A204.1 (cell line): ENCODE results near the gene ZNF22.

ENCODE experiments used
- FAIRE-seq: peaks from 2 replicates; lab custom pipeline; 2012; peaks lifted over from hg19 to GRCh38; lab: Jason Lieb, UNC

The ZNF22 gene

DNA sequence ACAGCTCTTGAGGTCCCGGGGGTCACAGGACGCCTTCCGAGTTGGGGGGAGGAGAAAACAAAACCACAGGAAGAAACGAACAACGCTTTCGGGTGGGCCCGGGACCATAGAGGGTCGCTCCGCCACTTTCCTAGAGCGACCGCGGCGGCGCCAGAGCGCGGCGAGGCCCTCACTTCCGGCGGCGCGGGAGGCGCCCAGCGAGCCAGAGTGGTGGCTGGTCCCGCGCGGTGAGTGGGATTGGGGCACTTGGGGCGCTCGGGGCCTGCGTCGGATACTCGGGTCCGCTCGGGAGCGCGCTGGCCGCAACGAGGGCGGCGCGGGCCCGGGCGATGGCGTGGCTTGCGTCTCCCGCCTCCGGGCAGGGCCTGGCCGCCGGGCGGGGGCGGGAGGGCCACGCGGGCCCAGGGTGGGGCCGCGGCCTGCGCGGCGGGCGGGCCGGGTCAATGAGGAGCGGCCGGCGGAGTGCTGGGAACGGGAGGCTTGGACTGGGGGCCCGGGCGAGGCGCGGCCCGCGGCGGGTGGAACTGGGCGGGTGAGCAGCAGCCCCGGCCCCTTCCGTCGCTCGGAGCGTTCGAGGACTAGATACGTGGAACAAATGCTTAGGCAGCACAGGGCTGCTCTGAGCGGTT, at the start of gene ZNF22:
TSS of gene ZNF22 (plus strand) at position 172 of the 629 bp plus-strand sequence. CDS start 2,446 bp downstream, outside the sequence.
- no peak for FAIRE-seq

DNA sequence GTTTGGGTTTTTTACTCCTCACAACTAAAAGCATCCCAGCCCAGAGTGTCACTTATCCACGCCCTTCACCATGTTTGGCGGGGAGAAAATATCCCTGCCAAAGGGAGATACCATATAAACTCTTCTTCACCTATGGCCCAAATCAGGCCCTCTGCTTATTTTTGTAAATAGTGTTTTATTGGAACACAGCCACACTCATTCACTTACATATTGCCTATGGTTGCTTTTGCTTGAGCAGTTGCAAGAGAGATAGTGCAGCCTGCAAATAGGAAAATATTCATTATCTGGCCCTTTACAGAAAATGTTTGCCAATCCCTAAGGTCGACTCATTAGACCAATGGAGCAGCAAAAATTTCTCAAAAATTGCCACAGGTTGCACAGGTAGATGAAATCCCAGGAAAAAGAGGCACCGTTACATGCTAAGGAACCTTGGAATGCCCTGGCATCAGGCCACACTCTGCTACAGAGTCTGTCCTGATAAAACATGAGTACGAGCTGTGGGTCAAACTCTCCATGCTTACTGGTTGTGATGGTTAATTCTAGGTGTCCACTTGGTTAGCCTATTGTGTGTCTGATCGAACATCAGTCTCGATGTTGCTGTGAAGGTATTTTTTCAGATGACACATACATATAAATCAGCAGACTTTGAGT, 49.0 kb upstream of the ZNF22 start:
- FAIRE-seq: no peak

DNA sequence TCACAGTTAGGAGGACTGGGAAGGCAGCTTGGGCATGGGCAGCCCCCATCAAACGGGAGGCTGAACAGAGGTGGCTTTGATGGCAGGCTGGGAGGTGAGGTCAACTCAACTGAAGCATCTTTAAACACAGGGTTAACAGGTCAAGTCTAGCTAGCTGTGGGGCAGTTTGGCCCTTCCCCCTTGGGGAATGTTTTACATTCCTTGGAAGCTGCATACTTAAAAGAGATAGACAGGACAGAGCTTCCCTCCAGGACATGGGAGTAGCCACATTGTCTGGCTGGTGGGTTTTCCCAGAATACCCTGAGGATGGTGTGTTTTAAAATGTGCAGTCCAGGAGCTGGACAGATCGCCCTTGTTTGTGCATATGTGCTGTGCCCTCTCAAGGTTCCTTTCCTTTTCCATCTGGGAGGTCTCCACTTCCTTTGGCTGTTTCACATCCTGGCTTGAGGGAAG, 47.9 kb upstream of the ZNF22 start:
- no peak for FAIRE-seq

DNA sequence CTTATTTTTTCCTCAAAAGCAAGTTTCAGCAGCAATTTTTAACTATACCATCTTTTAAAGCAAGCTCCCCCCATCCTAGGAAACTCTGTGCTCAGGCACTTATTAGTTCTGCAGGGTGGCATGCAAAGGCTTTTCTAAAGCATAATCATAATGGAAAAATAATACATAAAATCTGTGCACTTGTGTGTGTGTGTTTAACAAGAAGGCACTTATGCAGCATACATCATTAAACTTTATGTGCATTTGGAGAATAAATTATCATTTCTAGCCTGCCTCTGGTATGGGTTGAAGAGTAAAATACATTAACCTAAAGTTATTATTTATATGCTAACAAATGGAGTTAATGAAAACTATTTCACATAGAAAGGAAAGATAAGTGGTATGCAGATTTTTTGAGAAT, 46.7 kb upstream of the ZNF22 start:
- FAIRE-seq: no peak

DNA sequence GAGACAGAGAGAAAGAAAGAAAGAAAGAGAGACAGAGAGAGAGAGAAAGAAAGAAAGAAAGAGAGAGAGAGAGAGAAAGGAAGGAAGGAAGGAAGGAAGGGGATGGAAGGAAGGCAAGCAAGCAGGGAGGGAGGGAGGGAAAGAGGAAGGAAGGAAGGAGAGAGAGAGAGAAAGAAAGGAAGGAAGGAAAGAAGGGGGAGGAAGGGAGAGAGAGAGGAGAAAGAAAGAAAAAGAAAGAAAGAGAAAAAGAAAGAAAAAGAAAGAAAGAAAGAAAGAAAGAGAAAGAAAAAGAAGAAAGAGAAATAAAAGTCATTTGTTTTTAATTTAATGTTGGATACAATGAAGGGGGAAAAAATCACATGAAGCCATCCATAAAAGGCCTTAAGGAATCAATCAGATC, 45.8 kb upstream of the ZNF22 start:
- no peak for FAIRE-seq

DNA sequence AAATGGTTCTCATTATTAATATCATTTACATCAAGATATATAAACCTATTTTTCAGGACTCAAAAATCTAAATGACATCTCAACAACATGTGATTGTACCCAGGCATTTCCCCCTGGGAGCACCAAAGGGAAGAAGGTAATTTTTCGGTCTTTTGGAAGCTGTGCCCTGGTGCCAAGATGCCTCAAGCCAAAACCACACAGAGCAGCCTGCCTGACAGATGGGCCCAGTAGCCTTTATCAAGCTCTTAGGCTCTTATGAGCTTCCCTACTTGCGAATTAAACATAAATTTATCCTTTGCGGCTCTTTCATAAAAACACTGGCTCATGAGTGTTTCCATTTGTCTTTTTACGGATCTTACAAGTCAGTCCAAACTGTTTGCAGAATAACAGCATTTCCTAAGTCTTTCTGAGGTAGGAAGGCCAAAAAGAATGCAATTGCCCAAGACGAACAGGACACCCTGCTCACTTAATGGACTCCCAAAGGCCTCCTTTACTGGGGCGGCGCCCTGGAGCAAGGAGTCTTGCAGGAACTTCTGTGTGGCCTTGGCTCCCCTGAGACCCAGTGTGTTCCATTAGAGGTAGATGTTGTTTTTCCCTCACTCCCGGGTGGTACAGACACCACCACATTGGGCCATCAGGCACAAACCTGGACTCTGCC, 45.2 kb upstream of the ZNF22 start:
- no peak for FAIRE-seq

DNA sequence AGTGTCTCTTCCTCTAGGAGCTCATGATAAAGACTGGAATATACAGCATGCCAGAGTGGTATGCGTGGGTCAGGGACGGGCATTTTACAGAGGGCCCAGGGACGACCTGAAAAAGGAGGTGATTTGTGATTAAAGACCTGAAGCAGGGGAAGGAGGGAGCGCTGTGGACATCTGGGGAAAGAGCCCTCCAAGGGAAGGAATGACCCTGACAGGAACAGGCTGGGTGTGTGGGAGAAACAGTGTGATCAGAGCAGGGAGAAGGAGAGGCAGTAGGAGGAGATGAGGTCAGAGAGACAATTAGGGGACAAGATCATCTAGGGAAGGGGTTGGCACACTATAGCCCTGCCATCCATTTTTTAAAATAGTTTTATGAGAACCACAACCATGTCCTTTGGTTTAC, 44.5 kb upstream of the ZNF22 start:
- FAIRE-seq: no peak

DNA sequence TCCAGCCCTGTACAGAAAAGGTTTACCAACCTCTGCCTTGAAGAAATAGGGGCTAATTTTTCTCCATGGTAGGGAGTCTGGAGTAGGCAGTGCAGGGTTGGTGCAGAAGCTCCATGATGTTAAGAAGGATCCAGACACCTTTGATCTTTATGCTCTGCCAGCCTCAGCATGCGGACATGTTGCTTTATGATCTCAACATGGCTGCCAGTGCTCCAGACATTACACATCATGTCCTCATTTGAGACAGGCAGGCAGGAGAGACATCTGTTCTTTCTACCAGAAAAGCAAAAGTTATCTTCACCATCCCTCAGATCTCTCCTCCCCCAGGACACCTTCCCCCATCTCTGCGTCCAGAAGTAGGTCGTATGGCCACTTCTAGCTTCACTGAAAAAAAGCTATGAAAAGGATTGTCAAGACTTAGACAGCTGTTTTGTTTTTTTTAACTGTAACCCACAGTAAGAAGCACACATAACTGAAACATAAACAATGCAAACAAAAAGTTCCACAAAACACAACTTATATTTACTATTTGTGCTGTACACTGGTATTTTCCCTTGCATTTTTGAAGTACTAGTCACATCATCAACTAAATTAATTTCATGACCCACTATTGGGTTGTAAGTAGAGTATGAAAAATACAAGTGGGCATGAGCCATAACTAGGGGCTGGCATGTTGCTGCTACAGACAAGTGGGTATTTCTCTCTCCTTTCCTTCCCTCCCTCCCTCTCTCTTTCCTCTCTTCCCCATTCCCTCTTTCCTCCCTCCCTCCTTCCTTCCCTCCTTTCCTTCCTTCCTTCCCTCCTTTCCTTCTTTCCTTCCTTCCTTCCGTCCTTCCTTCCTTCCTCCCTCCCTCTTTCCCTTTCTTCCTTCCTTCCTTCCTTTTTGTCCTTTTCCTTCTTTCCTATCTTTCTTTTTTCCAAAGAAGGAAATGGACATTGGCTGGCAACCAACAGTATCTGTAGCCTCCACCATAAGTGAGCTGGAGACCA, 43.7 kb upstream of the ZNF22 start:
- FAIRE-seq: no peak

DNA sequence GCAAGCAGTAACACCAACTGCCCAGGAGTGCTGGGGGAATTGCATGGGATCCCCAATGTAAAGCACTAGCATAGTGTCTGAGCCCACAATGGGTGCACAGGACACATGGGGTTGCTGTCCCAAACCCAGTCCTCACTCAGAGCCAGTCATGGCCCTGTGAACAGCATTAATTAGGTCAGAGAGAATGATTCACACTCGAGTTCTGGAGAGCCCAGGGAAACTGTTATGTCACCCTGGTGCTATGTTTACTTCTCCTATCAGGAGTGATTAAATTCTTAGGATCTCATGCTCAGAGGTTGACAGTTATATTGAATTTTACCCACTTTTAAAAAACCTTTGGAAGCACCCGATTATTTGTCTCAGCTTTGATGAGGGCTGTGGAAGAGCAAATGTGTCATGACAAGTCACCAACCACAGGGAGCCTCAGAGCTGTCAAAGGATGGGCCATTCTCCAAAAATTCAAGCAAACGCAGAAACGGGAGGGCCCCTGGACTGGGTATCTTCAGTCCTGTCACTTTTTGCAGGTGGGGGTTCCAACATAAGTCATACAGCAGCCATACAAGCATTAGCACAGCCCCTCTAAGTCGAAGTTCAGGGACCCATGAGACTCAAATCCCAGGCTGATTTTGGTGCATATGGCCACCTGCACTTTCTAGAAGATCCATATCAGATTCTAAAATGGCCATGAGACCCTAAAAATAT, 42.4 kb upstream of the ZNF22 start:
- FAIRE-seq: no peak

DNA sequence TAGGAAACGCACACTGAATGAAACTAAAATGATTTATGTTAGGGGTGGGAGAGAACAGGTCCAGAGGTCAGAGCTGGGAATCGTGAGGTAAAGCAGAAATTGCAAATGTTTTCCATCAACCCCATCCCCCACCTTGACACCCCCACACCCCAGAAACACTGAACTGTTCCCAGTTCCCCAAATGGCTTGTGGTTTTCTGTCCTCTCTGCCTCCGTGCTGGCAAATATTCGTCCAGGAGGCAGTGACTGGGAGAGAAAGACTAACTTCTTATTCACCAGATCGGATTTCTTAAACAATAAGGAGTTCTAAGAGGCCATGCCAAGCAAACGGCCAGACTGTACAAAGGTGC, 41.9 kb upstream of the ZNF22 start:
- no peak for FAIRE-seq

DNA sequence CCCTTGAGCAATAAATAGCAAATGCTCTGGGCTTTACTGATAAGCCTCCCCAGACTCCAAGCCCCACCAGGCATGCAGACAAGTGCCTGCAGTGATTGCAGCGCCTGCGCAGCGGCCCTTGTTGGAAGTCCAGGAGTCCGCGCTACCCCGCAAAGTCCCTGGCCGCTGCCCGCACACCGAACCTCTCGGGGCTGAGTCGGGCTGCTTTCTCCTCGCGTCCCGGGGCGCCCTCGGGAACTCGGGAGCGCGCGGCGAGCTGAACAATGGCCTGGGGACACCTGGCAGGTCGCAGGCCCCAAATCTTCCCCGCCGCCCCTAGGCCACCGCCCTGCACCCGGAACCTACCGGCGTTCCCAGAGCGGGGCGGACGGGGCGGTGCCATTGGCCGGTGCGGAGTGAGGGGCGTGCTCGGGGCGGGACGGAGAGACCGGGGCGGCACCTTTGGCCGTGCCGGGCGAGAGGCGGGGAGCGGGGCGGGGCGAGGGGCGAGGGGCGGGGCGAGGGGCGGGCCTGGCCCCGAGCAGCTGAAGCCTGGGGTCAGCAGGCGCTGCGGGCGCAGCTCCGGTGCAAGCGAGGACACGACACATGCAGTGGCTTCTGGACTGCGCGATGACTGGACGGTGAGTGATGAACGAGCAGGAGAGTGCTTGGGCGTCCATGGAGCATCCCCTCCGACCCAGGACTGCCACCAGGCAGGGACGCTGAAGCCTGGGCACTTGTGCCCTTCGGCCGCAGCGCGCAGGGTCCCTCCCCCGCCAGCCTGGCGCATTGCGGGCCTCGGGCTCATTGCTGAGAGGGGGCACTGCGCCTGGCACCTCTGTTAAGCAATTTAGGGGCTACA, 41.3 kb upstream of the ZNF22 start, which contains the start of gene RASSF4:
TSS of gene RASSF4 (plus strand) at position 556 of the 841 bp plus-strand sequence. CDS start 10,401 bp downstream, outside the sequence.
- FAIRE-seq: no peak

DNA sequence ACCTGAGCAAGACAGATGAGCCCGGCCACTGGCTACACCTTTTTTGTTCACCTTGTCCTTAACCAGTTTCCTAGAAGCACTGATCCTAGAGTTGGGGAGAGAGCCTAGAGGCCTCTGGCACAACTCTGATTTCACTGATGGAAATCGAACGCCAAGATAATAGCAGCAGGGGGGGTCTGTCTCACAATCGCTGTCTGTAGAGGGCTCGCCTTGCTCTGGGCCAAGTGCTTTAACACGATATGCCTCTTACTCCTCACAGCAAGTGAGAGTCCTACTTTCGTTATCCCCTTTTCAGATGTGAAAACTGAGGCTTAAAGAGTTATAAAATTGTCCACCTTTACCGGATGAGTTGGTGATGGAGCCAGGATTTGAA, 40.6 kb upstream of the ZNF22 start:
- no peak for FAIRE-seq

DNA sequence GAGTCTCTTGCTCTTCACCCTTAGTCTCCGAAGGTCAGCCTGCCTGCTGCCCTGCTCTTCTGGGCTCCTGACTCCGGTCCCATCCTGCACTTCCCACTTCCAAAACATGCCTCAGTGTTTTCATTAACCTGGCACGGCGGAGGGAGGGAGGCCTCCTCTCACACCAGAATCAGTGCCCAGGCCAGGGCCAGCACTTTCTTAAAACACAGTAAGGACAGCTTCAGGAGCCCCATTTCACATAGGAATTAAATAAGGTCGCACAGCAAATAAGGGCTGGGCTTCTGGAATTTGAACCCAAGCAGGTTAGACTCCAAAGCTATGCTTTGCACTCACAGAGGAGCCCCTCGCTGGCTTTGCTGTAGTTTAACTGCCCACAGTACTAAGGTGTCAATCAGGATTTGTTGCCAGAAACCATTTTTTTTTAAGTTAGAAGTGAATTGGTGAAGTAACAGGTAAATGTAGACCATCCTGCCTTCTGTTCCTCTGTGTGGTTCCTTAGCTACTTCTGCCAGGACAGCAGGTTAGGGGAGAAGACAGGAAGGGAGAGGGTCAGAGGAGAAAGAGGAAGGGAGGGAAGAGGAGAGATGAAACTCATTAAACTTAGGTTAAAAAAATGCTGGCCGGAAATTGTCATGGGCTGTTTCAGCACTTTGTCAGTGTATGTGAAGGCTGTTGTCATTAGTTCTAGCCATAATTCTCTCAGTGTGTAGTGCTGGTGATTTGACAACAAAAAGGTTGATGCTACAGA, 40.1 kb upstream of the ZNF22 start:
- no peak for FAIRE-seq

DNA sequence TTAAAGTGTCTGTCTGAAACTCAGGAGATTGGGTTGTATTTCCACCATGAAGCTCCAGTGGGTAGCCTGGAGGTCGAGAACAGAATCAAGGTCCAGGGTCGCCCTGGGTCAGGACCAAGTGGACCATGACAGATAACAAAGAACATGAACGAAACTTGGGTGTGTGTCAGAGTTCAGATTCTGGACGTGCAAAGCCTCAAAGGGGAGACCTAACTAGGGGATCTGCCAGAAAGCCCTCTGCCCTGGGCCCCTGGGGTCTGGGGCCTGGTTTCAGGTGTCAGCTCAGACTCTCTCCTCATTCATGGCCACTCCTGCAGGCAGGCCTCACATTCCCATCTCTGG, 39.5 kb upstream of the ZNF22 start:
- FAIRE-seq: no peak

DNA sequence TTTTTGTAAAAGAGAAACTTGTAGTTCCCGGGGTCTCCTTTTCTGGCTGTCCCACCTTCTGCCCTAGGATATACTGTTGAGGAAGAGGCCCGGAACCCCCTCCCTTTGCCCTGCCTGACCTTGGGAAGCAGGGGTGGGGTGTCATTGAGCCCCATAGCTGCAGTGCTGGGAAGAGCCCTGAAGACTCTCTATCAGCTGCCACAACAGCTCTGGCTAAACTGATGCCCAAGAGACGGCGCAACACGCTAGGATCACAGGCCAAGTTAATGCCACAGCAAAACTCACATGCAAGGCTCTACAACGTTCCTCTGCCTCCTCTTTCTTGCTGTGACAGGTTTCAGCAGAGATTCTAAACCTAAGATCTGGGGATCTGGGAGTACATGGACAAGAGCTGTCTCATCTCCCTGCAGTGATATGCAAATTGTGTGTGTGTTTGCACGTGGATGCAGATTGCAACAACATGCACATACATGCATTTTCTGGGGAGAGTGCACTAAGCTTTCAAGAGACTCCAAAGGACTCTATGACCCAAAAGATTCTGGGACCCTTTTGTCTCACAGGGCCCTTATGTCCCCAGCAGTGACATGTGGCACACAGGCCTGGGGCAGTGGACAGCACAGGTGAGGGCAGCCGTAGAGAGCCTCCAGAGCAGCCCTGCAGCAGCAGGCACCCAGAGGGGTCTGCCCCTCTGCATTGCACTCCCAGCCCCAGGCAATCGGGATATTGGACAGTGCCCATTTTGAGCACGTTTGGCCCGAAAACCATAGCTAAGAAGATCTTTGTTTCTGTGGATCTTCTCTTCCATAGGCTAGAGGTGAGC, 38.6 kb upstream of the ZNF22 start:
- FAIRE-seq: no peak

DNA sequence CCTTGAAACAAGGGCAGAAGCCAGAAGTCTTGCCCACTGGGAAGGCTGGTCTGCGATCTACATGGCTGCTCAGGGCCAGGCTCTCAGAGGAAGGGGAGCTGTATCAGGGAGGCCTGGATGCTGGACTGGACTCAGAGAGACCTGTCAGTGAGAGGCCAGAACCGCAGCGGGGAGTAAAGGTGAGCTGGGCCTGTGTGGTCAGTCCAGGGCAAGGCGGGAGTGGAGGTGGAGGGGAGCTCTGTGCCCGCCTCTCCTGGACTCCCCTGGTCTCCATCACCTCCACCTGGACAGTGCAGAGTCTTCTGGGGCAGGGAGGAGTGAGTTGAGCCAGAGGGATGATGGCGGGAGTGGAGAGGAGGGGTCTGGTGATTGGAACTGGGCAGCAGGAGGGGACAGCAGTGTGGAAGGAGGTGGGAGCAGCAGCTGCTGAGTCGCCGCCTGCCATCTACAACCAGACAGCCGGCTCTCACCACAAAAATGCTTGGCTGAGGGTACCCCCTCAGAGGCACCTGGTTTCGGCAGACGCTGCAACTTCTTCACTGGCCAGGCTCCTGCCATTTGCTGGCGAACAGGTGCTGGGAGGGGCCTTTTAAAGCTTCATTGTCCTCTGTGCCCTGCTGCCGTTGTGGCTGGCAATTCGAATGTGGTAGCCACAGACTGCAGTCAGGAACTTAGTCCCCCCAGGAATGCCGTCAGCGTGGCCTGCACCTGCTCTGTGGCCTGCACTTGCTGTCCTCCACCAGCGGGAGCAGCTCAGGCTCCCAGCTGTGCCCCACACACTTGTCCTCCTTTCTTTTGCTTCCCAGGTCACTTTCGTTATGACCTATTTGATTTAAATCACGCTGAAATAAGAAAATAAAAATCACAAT, 37.6 kb upstream of the ZNF22 start:
- FAIRE-seq: no peak

DNA sequence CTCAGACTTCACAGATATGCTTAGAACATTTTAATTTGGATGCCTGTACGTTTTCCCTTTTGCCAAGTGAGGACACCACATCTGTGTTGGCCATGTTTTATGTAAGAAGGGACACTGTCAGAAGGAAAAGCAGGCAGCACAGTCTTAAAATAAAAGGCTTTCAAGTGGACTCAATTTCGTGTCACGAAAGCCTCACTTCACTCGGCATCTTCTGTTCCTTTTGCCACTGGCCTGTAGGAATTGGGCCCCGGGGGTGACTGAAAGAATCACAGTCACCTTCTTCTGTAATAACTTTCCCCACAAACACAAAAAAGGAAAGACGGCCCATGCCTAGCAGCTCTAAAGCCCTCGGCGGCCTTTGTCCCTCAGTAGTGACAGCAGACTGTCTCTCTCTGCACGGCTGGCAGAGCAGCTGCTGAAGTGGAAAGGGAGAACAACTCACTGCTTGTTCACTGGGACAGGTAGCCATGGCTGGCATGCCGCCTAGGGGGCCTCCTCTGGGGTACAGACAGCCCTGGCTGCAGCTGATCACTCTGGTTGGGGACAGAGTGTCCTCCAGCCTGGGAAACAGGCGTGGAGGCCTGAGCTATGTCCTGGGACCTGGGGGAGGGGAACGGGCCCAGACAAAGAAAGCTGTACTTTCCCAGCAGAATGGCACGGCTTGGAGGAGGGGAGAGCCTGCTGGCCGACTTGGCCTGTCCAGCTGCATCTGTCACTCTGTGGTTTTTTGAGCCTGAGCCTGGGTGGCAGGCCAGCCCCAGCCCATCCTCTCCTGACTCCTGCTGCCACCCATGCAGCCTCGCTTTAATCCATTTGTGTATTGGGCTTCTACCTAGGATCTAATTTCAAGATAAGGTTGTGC, 36.7 kb upstream of the ZNF22 start:
- no peak for FAIRE-seq
